Astrocyte (in vitro differentiated cells and primary cell): ENCODE results near the gene PRKD1. TPM values are rescaled to one million over a fixed set of nuclear protein-coding genes. Genes with fewer than 3 reads are reported as not detected.

Experiments used
- DNase-seq: peaks from one replicate; pipeline ENCODE4 v3.0.0-alpha.2; 2010; ENCODE audit warnings: low read depth
- FAIRE-seq: peaks from 2 replicates; lab custom pipeline; 2011; peaks lifted over from hg19 to GRCh38; lab: Jason Lieb, UNC
- H2AFZ ChIP-seq: 2 replicates; pipeline ENCODE4 v1.6.0; 2012; ENCODE audit warnings: low read depth, low read length, inconsistent platforms
- H3K27ac ChIP-seq: 2 replicates; pipeline ENCODE4 v1.5.1; 2011; ENCODE audit warnings: low read depth, low read length, inconsistent platforms
- H3K27me3 ChIP-seq: 2 replicates; pipeline ENCODE4 v1.6.0; 2011; ENCODE audit warnings: low read length, inconsistent platforms; ENCODE audit not compliant: insufficient read depth
- H3K36me3 ChIP-seq: 2 replicates; pipeline ENCODE4 v1.5.1; 2011; ENCODE audit warnings: low read length, inconsistent platforms; ENCODE audit not compliant: insufficient read depth
- H3K4me1 ChIP-seq: 2 replicates; pipeline ENCODE4 v1.5.1; 2011; ENCODE audit warnings: low read length, inconsistent platforms; ENCODE audit not compliant: insufficient read depth
- H3K4me2 ChIP-seq: 2 replicates; pipeline ENCODE4 v1.6.0; 2012; ENCODE audit warnings: low read length, inconsistent platforms
- H3K4me3 ChIP-seq: 2 replicates; pipeline ENCODE4 v1.5.1; 2011; ENCODE audit warnings: low read depth, mild to moderate bottlenecking, low read length, inconsistent platforms; ENCODE audit not compliant: insufficient read depth
- H3K79me2 ChIP-seq: 2 replicates; pipeline ENCODE4 v1.6.0; 2012; ENCODE audit warnings: mild to moderate bottlenecking, low read length, inconsistent platforms; ENCODE audit not compliant: insufficient read depth
- H3K9ac ChIP-seq: 2 replicates; pipeline ENCODE4 v1.6.0; 2012; ENCODE audit warnings: mild to moderate bottlenecking, low read length, inconsistent platforms
- H3K9me3 ChIP-seq: 2 replicates; pipeline ENCODE4 v1.5.1; 2012; ENCODE audit warnings: low read depth, mild to moderate bottlenecking, low read length, inconsistent platforms; ENCODE audit not compliant: insufficient read depth
- H4K20me1 ChIP-seq: 2 replicates; pipeline ENCODE4 v1.6.0; 2012; ENCODE audit warnings: low read length, inconsistent platforms; ENCODE audit not compliant: insufficient read depth
- H3K27ac Mint-ChIP-seq: one replicate; pipeline ENCODE4 v1.8.0; 2021; ENCODE audit warnings: mild to moderate bottlenecking, mixed read lengths; ENCODE audit not compliant: unreplicated experiment
- H3K27me3 Mint-ChIP-seq: one replicate; pipeline ENCODE4 v1.8.0; 2021; ENCODE audit warnings: low read depth, mixed read lengths; ENCODE audit not compliant: unreplicated experiment
- H3K36me3 Mint-ChIP-seq: one replicate; pipeline ENCODE4 v1.8.0; 2021; ENCODE audit warnings: low read depth, mixed read lengths; ENCODE audit not compliant: unreplicated experiment
- H3K4me1 Mint-ChIP-seq: one replicate; pipeline ENCODE4 v1.8.0; 2021; ENCODE audit warnings: low read depth, mixed read lengths; ENCODE audit not compliant: unreplicated experiment
- H3K4me3 Mint-ChIP-seq: one replicate; pipeline ENCODE4 v1.8.0; 2021; ENCODE audit warnings: mild to moderate bottlenecking, moderate library complexity, mixed read lengths; ENCODE audit not compliant: unreplicated experiment
- H3K9me3 Mint-ChIP-seq: one replicate; pipeline ENCODE4 v1.8.0; 2021; ENCODE audit warnings: mild to moderate bottlenecking, mixed read lengths; ENCODE audit not compliant: unreplicated experiment
- CTCF ChIP-seq: IDR thresholded peaks from 2 replicates; pipeline ENCODE4 v1.5.1; 2011; ENCODE audit warnings: low read depth, mild to moderate bottlenecking, inconsistent platforms, low read length, moderate library complexity; ENCODE audit not compliant: insufficient read depth
- EZH2 ChIP-seq: IDR thresholded peaks from 2 replicates; pipeline ENCODE4 v1.6.1; 2012; ENCODE audit warnings: mild to moderate bottlenecking, low read length, inconsistent platforms; ENCODE audit not compliant: insufficient read depth
- total RNA-seq: library from RNA; stranded (reverse); gene quantifications from 2 replicates; pipeline ENCODE4 v1.2.1, GENCODE V29; 2021

Gene PRKD1
- total RNA-seq, 1 donor from 2014 or later = 5.9 TPM

GRCh38 chr14:29722831-29723230 lies 204.8 kb downstream of the PRKD1 start:
- Mint-ChIP-seq H3K36me3 (no peaks in the 10 kb centered on the region), H3K27ac (no peak overlapping the region), H3K4me1 (peaks cover 22% of the 10 kb centered on the region), H3K9me3 (no peaks in the 10 kb centered on the region), H3K4me3 (no peak overlapping the region), H3K27me3 (no peaks in the 10 kb centered on the region)
- Histone ChIP-seq H3K9ac (no peak overlapping the region), H4K20me1 (no peaks in the 10 kb centered on the region), H3K9me3 (no peaks in the 10 kb centered on the region), H3K4me2 (no peak overlapping the region), H2AFZ (no peak overlapping the region), H3K4me1 (peaks cover 4% of the 10 kb centered on the region), H3K27me3 (no peaks in the 10 kb centered on the region), H3K36me3 (no peaks in the 10 kb centered on the region), H3K27ac (no peak overlapping the region), H3K79me2 (no peaks in the 10 kb centered on the region), H3K4me3 (no peak overlapping the region)
- no peak for FAIRE-seq
- TF ChIP-seq CTCF (no peak), EZH2 (no peak)
- no peak for DNase-seq

- no peaks in the 10 kb centered on the region for H3K79me2 ChIP-seq
- no peaks in the 10 kb centered on the region for H3K27me3 ChIP-seq
- no peaks in the 10 kb centered on the region for H3K36me3 Mint-ChIP-seq
- no peaks in the 10 kb centered on the region for H3K9me3 ChIP-seq
- H3K27me3 Mint-ChIP-seq = no peaks in the 10 kb centered on the region
- no peaks in the 10 kb centered on the region for H3K9me3 Mint-ChIP-seq
- no peaks in the 10 kb centered on the region for H3K36me3 ChIP-seq
- no peak overlapping the region for H3K27ac Mint-ChIP-seq
- no peak overlapping the region for H3K4me2 ChIP-seq
- no peaks in the 10 kb centered on the region for H4K20me1 ChIP-seq
- no peak overlapping the region for H2AFZ ChIP-seq
- DNase-seq = no peak
- H3K4me3 ChIP-seq = no peak overlapping the region
- no peak overlapping the region for H3K4me3 Mint-ChIP-seq
- no peak for TF ChIP-seq EZH2
- no peak for TF ChIP-seq CTCF
- H3K4me1 Mint-ChIP-seq = peaks cover 19% of the 10 kb centered on the region
- peak; percentile 49 for FAIRE-seq
- no peak overlapping the region for H3K9ac ChIP-seq
- H3K4me1 ChIP-seq = peaks cover 4% of the 10 kb centered on the region
- H3K27ac ChIP-seq = no peak overlapping the region
These were observed 206.1 kb downstream of the PRKD1 start for GRCh38 chr14:29721586-29721985.

- Mint-ChIP-seq H3K36me3 (no peaks in the 10 kb centered on the region), H3K4me1 (peaks cover 12% of the 10 kb centered on the region), H3K27ac (no peak overlapping the region), H3K4me3 (no peak overlapping the region), H3K27me3 (no peaks in the 10 kb centered on the region), H3K9me3 (no peaks in the 10 kb centered on the region)
- Histone ChIP-seq H3K4me3 (no peak overlapping the region), H3K4me1 (no peaks in the 10 kb centered on the region), H3K4me2 (no peak overlapping the region), H3K9me3 (no peaks in the 10 kb centered on the region), H4K20me1 (no peaks in the 10 kb centered on the region), H3K9ac (no peak overlapping the region), H3K79me2 (no peaks in the 10 kb centered on the region), H2AFZ (no peak overlapping the region), H3K27ac (no peak overlapping the region), H3K36me3 (no peaks in the 10 kb centered on the region), H3K27me3 (no peaks in the 10 kb centered on the region)
- FAIRE-seq (peak; percentile 9), DNase-seq (no peak)
- TF ChIP-seq EZH2 = no peak
- no peak for TF ChIP-seq CTCF
These were observed 209.7 kb downstream of the PRKD1 start for GRCh38 chr14:29717901-29718300.
